Spleen (tissue), 13 donors: ENCODE results near the gene PPP1R14B. TPM values are rescaled to one million over a fixed set of nuclear protein-coding genes. Genes with fewer than 3 reads are reported as not detected.

Source experiments
- DNase-seq: peaks from one replicate; pipeline ENCODE4 v3.0.0-alpha.2; 2020
- H3K27ac ChIP-seq, 8 donors: fragments of 200-600 bp; sonication (generic) in 7 of 8; 1 replicate in 4 of 8; 2 replicates in 4 of 8; pipeline versions ENCODE4 v1.5.0 to v1.8.0; 2016 to 2021; ENCODE audit warnings: inconsistent platforms in 4 of 8, mild to moderate bottlenecking in 4 of 8, moderate library complexity in 1 of 8
- H3K27me3 ChIP-seq, 7 donors: fragments of 200-600 bp; sonication (generic) in 6 of 7; replicated peaks in 1 of 7; 1 replicate in 4 of 7; 2 replicates in 3 of 7; pipeline versions ENCODE4 v1.5.0 to v1.8.0; 2016 to 2021; ENCODE audit warnings: inconsistent platforms in 3 of 7, mild to moderate bottlenecking in 1 of 7
- H3K36me3 ChIP-seq, 6 donors: fragments of 200-600 bp; sonication (generic) in 5 of 6; 1 replicate in 4 of 6; 2 replicates in 2 of 6; pipeline versions ENCODE4 v1.5.0 to v1.8.0; 2016 to 2021; ENCODE audit warnings: inconsistent platforms in 2 of 6
- H3K4me1 ChIP-seq, 6 donors: fragments of 200-600 bp; sonication (generic) in 5 of 6; 1 replicate in 3 of 6; 2 replicates in 3 of 6; pipeline versions ENCODE4 v1.5.0 to v1.8.0; 2016 to 2021; ENCODE audit warnings: inconsistent platforms in 3 of 6
- H3K4me3 ChIP-seq, 8 donors: fragments of 200-600 bp; sonication (generic) in 7 of 8; 1 replicate in 4 of 8; 2 replicates in 4 of 8; pipeline versions ENCODE4 v1.5.0 to v1.8.0; 2016 to 2021; ENCODE audit warnings: inconsistent platforms in 4 of 8, mild to moderate bottlenecking in 4 of 8, moderate library complexity in 2 of 8
- H3K9me3 ChIP-seq, 8 donors: fragments of 200-600 bp; sonication (generic) in 7 of 8; 1 replicate in 4 of 8; 2 replicates in 4 of 8; pipeline versions ENCODE4 v1.5.0 to v1.8.0; 2016 to 2021; ENCODE audit warnings: inconsistent platforms in 4 of 8
- POLR2A ChIP-seq, 3 donors: fragments of 450-650 bp; IDR thresholded peaks; one replicate each; pipeline ENCODE4 v1.5.1; 2017; ENCODE audit warnings: antibody characterized with exemption in 3 of 3, mild to moderate bottlenecking in 1 of 3
- POLR2AphosphoS5 ChIP-seq, 3 donors: sonication (generic); formaldehyde crosslinking; IDR thresholded peaks; one replicate each; pipeline ENCODE4 v1.5.1; 2017; ENCODE audit warnings: antibody characterized with exemption in 3 of 3
- WGBS, 5 donors: extraction: QIAGEN DNeasy Blood & Tissue Kit in 3 of 5; methylation state at CpG; one replicate each; pipeline versions ENCODE4 v1.1.5 to v1.1.7; 2013 to 2018; 5-methylcytosine and 5-hydroxymethylcytosine counted together
- intact Hi-C: fragments of 100-400 bp; cut with DNase I; formaldehyde crosslinking; loops from one replicate; pipeline ENCODE4 v1.15.0; 2023; ENCODE audit warnings: low total_unique reads
- long read RNA-seq, 2 donors: transcript quantifications; one replicate each; lab custom pipeline, GENCODE V29; 2026
- polyA plus RNA-seq, 3 donors: library from polyadenylated mRNA; stranded (reverse); fragments of 200-250 nt; gene quantifications; one replicate each; pipeline ENCODE4 v1.2.1, GENCODE V29; 2013
- total RNA-seq, 7 donors: library from RNA; depleted of rRNA in 3 of 7; stranded (reverse); fragments of >200 nt in 3 of 7; fragmentation: NEBNext Ultra II Directional in 4 of 7; extraction: Animal tissue kit (Norgen Biotek cat#: 25700) in 4 of 7; gene quantifications; one replicate each; pipeline versions ENCODE4 v1.1.0 to v1.2.1, GENCODE V29; 2016 to 2021
- TF ChIP-seq, protein P1 (sequence below), 11 experiments: fragments of 200-600 bp in 7 of 11; fragments of 450-650 bp in 4 of 11; sonication (generic) in 4 of 11; IDR thresholded peaks in 8 of 11; conservative IDR thresholded peaks in 3 of 11; 1 replicate in 7 of 11; 2 replicates in 4 of 11; pipeline versions ENCODE4 v1.4.0 to v1.8.0; 2016 to 2021; ENCODE audit warnings: antibody characterized with exemption in 11 of 11, inconsistent platforms in 4 of 11, mild to moderate bottlenecking in 1 of 11
- donor health status: healthy with polysubstance abuse.
- donor health status: DM: no; HTN: no; CAD: no; lungs with moderate emphysema.
- donor health status: DM: no; HTN: no; CAD: no.
- donor health status: Bipolar disorder and iron deficiency.
- donor health status: healthy.
- donor health status: DM: no; HTN: no; CAD: no.
- donor health status: DM: yes; HTN: yes; CAD: no.

The PPP1R14B gene, protein sequence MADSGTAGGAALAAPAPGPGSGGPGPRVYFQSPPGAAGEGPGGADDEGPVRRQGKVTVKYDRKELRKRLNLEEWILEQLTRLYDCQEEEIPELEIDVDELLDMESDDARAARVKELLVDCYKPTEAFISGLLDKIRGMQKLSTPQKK
- total RNA-seq (10 to 100 TPM; 47.6 to 93.9 (median 78.3) TPM), polyA plus RNA-seq (100 to 1,000 TPM; 139 to 190 (median 168) TPM)
- long read RNA-seq, donor 1, transcript PPP1R14B-201 (4 exons, 982 nt) = major isoform, 85 of 86 reads
- long read RNA-seq, donor 1, partial matches to known transcripts = 0 of 86 reads
- long read RNA-seq, donor 1, other reads (novel, unspliced or antisense) = 0 of 86 reads
- long read RNA-seq, donor 2, transcript PPP1R14B-201 (4 exons, 982 nt) = major isoform, 62 of 62 reads
- long read RNA-seq, donor 2, partial matches to known transcripts = 0 of 62 reads
- long read RNA-seq, donor 2, other reads (novel, unspliced or antisense) = 0 of 62 reads

DNA sequence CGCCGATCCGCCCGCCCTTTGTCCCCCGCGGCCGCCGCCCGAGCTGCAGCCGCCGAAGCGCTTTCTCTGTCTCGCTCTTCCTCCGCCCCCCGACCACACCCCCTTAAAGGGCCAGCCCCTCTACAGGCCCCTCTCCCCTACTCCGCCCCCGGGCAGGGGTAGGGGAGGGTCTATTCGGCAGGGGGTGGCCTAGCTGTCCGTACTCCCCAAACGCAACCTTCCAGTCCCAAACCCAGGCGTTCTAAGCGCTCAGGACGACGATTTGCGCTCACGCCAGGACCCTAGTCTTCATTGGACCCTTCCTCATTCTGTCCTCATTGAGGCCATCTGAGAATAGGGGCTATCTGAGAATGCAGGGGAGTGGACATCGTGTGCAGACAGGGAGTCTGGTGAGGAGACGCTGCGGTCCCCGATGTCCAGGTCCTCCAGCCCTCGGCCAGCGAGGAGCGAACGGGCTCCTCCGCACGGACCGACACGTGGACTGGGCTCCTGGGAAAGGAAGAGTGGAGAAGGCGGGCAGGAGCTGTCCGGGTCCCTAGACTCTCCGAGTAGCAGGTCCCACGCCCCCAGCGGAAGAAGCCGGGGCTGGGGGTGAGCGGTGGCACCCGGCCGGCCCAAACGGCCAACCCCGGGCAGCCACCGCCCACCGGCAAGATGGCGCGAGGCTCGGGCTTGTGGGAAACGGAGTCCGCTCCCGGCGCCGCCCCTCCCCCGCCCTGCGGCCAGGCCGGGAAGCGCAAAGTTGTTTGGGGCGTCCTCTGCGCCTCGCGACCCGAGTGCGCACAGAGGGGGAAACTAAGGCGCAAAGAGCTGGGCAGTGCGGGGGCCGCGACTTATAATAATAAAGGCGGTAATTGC, at the start of gene PPP1R14B:
Gene PPP1R14B, minus strand, starts transcription at position 73 of the 858 bp plus-strand sequence. CDS start 270 bp downstream, outside the sequence.
- H3K4me1 ChIP-seq = peaks cover 17 to 83% (median 62%) of the 10 kb centered on the region in 6 donors
- no peaks in the 10 kb centered on the region for H3K9me3 ChIP-seq
- peak within 1 kb of the TSS; percentile 66 to 100 (median 84) for H3K27ac ChIP-seq
- H3K36me3 ChIP-seq = peaks cover 0 to 24% (median 9%) of the 10 kb centered on the region in 6 donors
- TF ChIP-seq POLR2A (IDR thresholded peaks at IDR 0.05) = no peak
- TF ChIP-seq POLR2AphosphoS5 (IDR thresholded peaks at IDR 0.05) = peak; percentile 44 to 82 (median 71)
- TF ChIP-seq, protein P1, sequence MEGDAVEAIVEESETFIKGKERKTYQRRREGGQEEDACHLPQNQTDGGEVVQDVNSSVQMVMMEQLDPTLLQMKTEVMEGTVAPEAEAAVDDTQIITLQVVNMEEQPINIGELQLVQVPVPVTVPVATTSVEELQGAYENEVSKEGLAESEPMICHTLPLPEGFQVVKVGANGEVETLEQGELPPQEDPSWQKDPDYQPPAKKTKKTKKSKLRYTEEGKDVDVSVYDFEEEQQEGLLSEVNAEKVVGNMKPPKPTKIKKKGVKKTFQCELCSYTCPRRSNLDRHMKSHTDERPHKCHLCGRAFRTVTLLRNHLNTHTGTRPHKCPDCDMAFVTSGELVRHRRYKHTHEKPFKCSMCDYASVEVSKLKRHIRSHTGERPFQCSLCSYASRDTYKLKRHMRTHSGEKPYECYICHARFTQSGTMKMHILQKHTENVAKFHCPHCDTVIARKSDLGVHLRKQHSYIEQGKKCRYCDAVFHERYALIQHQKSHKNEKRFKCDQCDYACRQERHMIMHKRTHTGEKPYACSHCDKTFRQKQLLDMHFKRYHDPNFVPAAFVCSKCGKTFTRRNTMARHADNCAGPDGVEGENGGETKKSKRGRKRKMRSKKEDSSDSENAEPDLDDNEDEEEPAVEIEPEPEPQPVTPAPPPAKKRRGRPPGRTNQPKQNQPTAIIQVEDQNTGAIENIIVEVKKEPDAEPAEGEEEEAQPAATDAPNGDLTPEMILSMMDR (IDR thresholded peaks at IDR 0.05 in 8 of 11, conservative IDR thresholded peaks at IDR 0.05 in 3 of 11) = peak in 5 of 11 experiments; percentile 5 to 43 (median 23)
- H3K4me3 ChIP-seq = peak within 1 kb of the TSS; percentile 58 to 90 (median 77)
- peak; percentile 96 for DNase-seq
- WGBS, 5 donors = 1 to 2% (median 2%) methylated on average over 25 to 74 of the region's 74 CpGs
- no peaks in the 10 kb centered on the region for H3K27me3 ChIP-seq
- intact Hi-C loops = no loop called here

DNA sequence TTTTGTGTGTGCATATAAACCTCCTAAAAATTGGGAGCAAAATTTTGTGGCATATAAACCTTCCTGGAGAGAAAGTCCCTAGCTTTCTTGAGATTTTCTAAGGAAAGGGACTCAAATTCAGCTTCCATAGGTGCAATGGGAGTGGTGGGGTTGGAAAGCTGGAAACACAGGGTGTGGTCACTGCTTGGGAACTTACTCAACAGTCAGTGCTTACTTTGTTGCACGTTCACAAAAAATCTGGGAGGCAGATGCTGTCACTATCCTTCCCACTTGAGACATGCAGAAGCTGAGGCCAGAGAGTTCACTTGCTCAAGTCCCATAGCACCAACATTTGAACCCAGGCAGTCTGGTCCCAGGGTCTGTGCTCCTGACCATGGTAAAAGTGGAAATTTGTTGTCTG, 49.5 kb upstream of the PPP1R14B start:
- no peak for DNase-seq
- Histone ChIP-seq H3K9me3 (no peaks in the 10 kb centered on the region), H3K4me3 (no peak overlapping the region), H3K4me1 (peaks cover 28 to 60% (median 39%) of the 10 kb centered on the region in 6 donors), H3K27ac (no peak overlapping the region), H3K36me3 (no peaks in the 10 kb centered on the region), H3K27me3 (peaks cover 15 to 100% (median 91%) of the 10 kb centered on the region in 7 donors)
- 26 to 61% (median 42%) methylated on average over 1 of the region's 1 CpG for WGBS, 5 donors
- intact Hi-C loops = no loop called here
- TF ChIP-seq, protein P1 (IDR thresholded peaks at IDR 0.05 in 8 of 11, conservative IDR thresholded peaks at IDR 0.05 in 3 of 11) = no peak
- TF ChIP-seq POLR2AphosphoS5 (IDR thresholded peaks at IDR 0.05) (no peak), POLR2A (IDR thresholded peaks at IDR 0.05) (no peak)

DNA sequence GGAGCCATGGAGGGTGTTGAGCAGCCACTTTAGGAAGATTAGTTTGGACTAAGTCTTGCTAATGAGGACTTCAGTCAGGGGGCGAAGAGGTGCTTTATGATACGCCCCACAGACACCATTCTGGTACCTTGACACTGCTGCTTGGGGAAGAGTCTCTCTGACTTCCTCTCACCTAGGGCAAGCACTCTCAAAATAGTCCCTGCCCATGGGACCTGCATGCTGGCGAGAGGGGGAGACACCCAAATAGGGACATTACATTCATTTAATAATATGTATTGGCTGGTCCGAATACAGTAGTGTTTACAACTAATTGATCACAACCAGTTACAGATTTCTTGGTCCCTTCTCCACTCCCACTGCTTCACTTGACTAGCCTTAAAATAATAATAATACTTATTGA, 49.0 kb upstream of the PPP1R14B start:
- peaks cover 15 to 100% (median 94%) of the 10 kb centered on the region in 7 donors for H3K27me3 ChIP-seq
- peaks cover 23 to 60% (median 37%) of the 10 kb centered on the region in 6 donors for H3K4me1 ChIP-seq
- TF ChIP-seq POLR2AphosphoS5 (IDR thresholded peaks at IDR 0.05) (no peak), POLR2A (IDR thresholded peaks at IDR 0.05) (no peak)
- TF ChIP-seq, protein P1 (IDR thresholded peaks at IDR 0.05 in 8 of 11, conservative IDR thresholded peaks at IDR 0.05 in 3 of 11) = no peak
- H3K36me3 ChIP-seq = no peaks in the 10 kb centered on the region
- intact Hi-C loops = no loop called here
- no peak overlapping the region for H3K27ac ChIP-seq
- no peaks in the 10 kb centered on the region for H3K9me3 ChIP-seq
- no peak for DNase-seq
- 69 to 85% (median 81%) methylated on average over 4 of the region's 4 CpGs for WGBS, 5 donors
- H3K4me3 ChIP-seq = no peak overlapping the region
